Calu3 (cell line): ENCODE results near the gene NFAM1. TPM values are rescaled to one million over a fixed set of nuclear protein-coding genes. Genes with fewer than 3 reads are reported as not detected.

Source experiments
- BruUV-seq: library from RNA; stranded (reverse); fragments of 400-500 nt; replicated peaks from 2 replicates; lab custom pipeline; 2021; lab: Mats Ljungman, UMichigan
- CTCF ChIA-PET: fragments of 300-600 bp; sonication (Branson Sonifier 250); formaldehyde crosslinking; loops from one replicate; lab custom pipeline; 2022; ENCODE audit warnings: antibody characterized with exemption; lab: Charles Lee
- DNase-seq: peaks from one replicate; pipeline ENCODE4 v3.0.0; 2022
- H3K27ac Mint-ChIP-seq: one replicate; pipeline ENCODE4 v1.8.0; 2022; ENCODE audit warnings: mixed read lengths; ENCODE audit not compliant: unreplicated experiment
- H3K27me3 Mint-ChIP-seq: one replicate; pipeline ENCODE4 v1.8.0; 2022; ENCODE audit warnings: mixed read lengths; ENCODE audit not compliant: unreplicated experiment
- H3K36me3 Mint-ChIP-seq: one replicate; pipeline ENCODE4 v1.8.0; 2022; ENCODE audit warnings: mild to moderate bottlenecking, moderate library complexity, mixed read lengths; ENCODE audit not compliant: insufficient read depth, unreplicated experiment
- H3K4me1 Mint-ChIP-seq: one replicate; pipeline ENCODE4 v1.8.0; 2022; ENCODE audit warnings: mild to moderate bottlenecking, low read depth, mixed read lengths; ENCODE audit not compliant: unreplicated experiment
- H3K4me3 Mint-ChIP-seq: one replicate; pipeline ENCODE4 v1.8.0; 2022; ENCODE audit warnings: mild to moderate bottlenecking, low read depth, moderate library complexity, mixed read lengths; ENCODE audit not compliant: unreplicated experiment
- H3K9me3 Mint-ChIP-seq: one replicate; pipeline ENCODE4 v1.8.0; 2022; ENCODE audit warnings: low read depth, mixed read lengths; ENCODE audit not compliant: unreplicated experiment
- intact Hi-C: fragments of 100-400 bp; cut with micrococcal nuclease; formaldehyde crosslinking; loops from one replicate; pipeline ENCODE4 v1.10.0; 2022; ENCODE audit not compliant: unreplicated experiment
- total RNA-seq: library from RNA; stranded (reverse); gene quantifications from 2 replicates; pipeline ENCODE4 v1.2.3, GENCODE V29; 2022
- TF ChIP-seq, protein P1 (sequence below): fragments of 200-600 bp; IDR thresholded peaks from one replicate; pipeline ENCODE4 v1.8.0; 2022; ENCODE audit warnings: antibody characterized with exemption; ENCODE audit not compliant: unreplicated experiment

The NFAM1 gene
- total RNA-seq, 1 experiment from 2014 or later = 0.50 TPM

DNA sequence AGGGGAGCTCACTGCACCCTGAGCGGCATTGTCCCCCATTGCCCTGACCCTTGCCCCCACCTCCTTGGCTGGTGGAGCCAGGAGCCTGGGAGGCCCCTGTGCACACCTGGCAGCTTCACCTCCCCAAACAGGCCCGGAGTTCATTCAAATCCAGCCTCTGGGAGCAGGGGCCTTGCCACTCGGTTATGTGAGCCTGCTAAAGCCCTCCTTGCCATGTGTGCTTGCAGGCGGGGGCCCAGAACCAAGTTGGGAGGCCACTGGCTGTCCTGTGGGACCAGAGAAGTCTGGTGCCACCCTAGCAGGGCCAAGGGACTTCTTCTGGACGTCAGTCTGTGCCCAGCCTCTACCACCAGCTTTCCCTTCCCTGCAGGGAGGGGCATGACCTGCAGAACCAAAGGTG is 48.9 kb downstream of the NFAM1 start:
- Mint-ChIP-seq H3K4me3 (no peak overlapping the region), H3K27ac (no peak overlapping the region), H3K9me3 (no peaks in the 10 kb centered on the region), H3K4me1 (no peaks in the 10 kb centered on the region), H3K27me3 (peaks cover 74% of the 10 kb centered on the region), H3K36me3 (no peaks in the 10 kb centered on the region)
- BruUV-seq = no TSS peak
- CTCF ChIA-PET = no interaction called here
- no peak for DNase-seq
- intact Hi-C loops = no loop called here
- TF ChIP-seq, protein P1, sequence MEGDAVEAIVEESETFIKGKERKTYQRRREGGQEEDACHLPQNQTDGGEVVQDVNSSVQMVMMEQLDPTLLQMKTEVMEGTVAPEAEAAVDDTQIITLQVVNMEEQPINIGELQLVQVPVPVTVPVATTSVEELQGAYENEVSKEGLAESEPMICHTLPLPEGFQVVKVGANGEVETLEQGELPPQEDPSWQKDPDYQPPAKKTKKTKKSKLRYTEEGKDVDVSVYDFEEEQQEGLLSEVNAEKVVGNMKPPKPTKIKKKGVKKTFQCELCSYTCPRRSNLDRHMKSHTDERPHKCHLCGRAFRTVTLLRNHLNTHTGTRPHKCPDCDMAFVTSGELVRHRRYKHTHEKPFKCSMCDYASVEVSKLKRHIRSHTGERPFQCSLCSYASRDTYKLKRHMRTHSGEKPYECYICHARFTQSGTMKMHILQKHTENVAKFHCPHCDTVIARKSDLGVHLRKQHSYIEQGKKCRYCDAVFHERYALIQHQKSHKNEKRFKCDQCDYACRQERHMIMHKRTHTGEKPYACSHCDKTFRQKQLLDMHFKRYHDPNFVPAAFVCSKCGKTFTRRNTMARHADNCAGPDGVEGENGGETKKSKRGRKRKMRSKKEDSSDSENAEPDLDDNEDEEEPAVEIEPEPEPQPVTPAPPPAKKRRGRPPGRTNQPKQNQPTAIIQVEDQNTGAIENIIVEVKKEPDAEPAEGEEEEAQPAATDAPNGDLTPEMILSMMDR = no peak

DNA sequence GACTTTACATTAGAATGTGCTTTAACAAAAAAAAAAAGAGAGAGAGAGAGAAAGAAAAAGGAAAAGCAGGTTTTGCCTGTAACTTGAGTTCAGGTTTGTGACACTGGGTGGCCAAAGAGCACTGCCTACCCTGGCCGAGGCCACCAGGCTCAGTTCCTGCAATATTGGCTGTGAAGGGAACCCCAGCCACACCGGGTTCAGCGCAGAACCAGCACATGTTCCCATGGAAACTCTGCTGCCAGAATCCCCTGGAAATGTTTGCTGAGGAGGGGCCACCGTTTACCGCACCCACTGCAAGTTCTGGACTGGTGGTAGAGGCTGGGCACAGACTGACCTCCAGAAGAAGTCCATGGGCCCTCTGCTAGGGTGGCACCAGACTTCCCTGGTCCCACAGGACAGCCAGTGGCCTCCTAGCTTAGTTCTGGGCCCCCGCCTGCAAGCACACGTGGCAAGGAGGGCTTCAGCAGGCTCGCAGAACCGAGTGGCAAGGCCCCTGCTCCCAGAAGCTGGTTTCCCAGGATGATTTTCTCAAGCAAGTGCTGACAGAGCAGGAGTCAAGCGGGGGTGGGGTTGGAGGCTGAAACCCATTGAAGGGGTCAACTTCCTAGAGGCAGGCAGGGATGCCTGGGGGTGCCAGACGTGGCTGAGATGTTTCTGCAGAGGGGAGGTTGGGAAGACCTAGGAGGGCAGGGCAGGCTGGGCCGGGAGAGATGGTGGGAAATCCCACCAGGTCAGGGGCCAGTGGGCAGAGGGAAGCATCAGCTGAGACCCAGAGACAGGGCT is 51.2 kb downstream of the NFAM1 start:
- DNase-seq = no peak
- Mint-ChIP-seq H3K27me3 (peaks cover 92% of the 10 kb centered on the region), H3K9me3 (no peaks in the 10 kb centered on the region), H3K36me3 (no peaks in the 10 kb centered on the region), H3K4me1 (no peaks in the 10 kb centered on the region), H3K27ac (no peak overlapping the region), H3K4me3 (no peak overlapping the region)
- intact Hi-C loops = no loop called here
- no TSS peak for BruUV-seq
- CTCF ChIA-PET = no interaction called here
- TF ChIP-seq, protein P1 = no peak

DNA sequence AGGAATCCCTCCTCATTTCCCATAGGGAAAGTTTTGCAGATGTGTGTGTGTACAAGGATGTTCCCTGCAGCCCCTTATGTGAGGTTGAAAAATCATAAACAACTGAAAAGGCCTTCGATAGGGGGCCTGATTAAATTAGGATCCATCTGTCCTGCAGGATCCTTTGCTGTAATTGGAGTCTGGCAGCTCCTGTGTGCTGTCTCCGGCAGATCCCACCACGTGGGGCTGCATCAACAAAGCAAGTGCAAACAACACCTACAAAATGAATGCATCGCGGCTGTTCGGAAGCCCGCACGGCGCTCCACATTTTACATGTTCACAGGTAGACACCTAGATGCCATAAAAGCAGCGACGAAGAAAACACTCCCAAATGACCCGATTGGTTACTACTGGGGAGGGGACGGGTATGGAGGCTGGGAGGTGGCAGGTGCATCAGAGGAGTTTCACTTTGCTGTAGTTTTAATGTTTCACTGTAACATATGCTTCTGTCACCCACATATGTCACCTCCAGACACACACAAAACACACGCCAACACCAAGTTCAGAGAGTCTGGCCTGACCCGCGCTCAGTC is 52.2 kb downstream of the NFAM1 start:
- Mint-ChIP-seq H3K36me3 (no peaks in the 10 kb centered on the region), H3K27ac (no peak overlapping the region), H3K27me3 (peaks cover 83% of the 10 kb centered on the region), H3K4me3 (no peak overlapping the region), H3K4me1 (peaks cover 2% of the 10 kb centered on the region), H3K9me3 (no peaks in the 10 kb centered on the region)
- intact Hi-C loops = no loop called here
- TF ChIP-seq, protein P1 = no peak
- DNase-seq = no peak
- CTCF ChIA-PET = no interaction called here
- no TSS peak for BruUV-seq

DNA sequence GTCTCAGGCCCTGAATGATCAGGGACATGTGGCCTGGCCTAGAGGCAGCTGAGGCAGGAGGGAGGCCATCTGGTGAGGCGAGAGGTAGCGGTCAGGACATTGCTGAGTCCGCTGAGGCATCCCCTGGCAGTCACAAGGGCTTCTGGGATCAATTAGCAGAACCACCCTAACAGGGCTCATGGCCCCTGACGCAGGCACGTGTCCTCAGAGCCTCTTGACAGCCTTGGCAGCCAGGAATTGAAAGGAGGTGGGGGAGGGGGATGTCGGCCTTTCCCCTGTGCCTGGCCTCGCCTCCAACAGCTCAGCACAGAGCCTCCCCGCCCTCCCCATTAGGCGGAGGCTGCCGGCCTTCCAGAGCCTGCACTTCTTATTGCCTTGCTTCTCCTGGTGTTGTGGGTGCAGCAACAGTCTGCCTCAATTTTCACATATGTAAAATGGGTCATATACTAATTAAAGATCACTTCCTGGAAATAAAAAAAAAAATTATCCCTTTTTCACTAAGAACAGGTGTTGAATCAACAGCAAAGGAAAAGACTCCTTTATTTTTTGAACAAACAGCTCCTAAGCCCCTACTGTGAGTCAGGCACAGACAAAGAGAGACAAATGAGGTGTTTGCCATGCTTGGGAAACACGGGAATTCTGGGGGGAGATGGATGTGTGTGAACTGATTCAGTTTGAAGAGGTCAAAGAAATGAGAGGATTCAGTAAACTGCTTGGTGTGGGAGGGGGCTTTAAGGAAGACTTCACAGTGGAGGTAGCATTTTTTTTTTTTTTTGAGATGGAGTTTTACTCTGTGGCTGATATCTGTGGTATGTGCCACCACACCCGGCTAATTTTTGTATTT is 55.3 kb downstream of the NFAM1 start:
- Mint-ChIP-seq H3K4me1 (peaks cover 9% of the 10 kb centered on the region), H3K9me3 (no peaks in the 10 kb centered on the region), H3K36me3 (no peaks in the 10 kb centered on the region), H3K27me3 (peaks cover 52% of the 10 kb centered on the region), H3K27ac (no peak overlapping the region), H3K4me3 (no peak overlapping the region)
- intact Hi-C loops = no loop called here
- TF ChIP-seq, protein P1 = no peak
- CTCF ChIA-PET = no interaction called here
- no peak for DNase-seq
- no TSS peak for BruUV-seq
